ENCODE measurements around the gene ITM2A. TPM values are rescaled to one million over a fixed set of nuclear protein-coding genes. Genes with fewer than 3 reads are reported as not detected.

The ITM2A gene
- total RNA-seq, 1 experiment from 2014 or later: 29.9 TPM

- Mint-ChIP-seq H3K4me3 (no peak overlapping the region), H3K27ac (no peak overlapping the region), H3K27me3 (ENCODE audit: low read depth) (no peaks in the 10 kb centered on the region), H3K4me1 (no peaks in the 10 kb centered on the region), H3K36me3 (ENCODE audit: insufficient read depth in 1 of 3, low read depth in 3 of 3) (no peaks in the 10 kb centered on the region), H3K9me3 (peaks cover 42 to 52% of the 10 kb centered on the region in 2 experiments)
- WGBS (ENCODE audit: extremely low coverage, insufficient read length, low lambda C conversion rate): no CpG with 5 or more reads among the region's 3 CpGs
- H3K23ac ChIP-seq (ENCODE audit: insufficient read length, low read depth, low read length): no peak overlapping the region
- no peaks in the 10 kb centered on the region for H3K4me1 ChIP-seq (ENCODE audit: insufficient read depth, low read length)
- no peak overlapping the region for H4K8ac ChIP-seq (replicated peaks; ENCODE audit: insufficient read length, low read depth, low read length)
- H3K4me2 ChIP-seq (ENCODE audit: insufficient read depth, insufficient read length, low read length): no peak overlapping the region
- H4K91ac ChIP-seq (ENCODE audit: insufficient read length, low read depth, low read length): no peak overlapping the region
- no peak overlapping the region for H2BK20ac ChIP-seq (ENCODE audit: low read depth, low read length, poor library complexity, severe bottlenecking)
- no peak for TF ChIP-seq CTCF (conservative IDR thresholded peaks at IDR 0.05)
- no peaks in the 10 kb centered on the region for H3K9me3 ChIP-seq (ENCODE audit: control insufficient read depth, low read depth, low read length)
- no peak overlapping the region for H4K5ac ChIP-seq (ENCODE audit: insufficient read length, low read depth, low read length)
- no peak overlapping the region for H3K14ac ChIP-seq (ENCODE audit: insufficient read depth, low read length)
- H2BK120ac ChIP-seq (ENCODE audit: low read depth, low read length, poor library complexity, severe bottlenecking): no peak overlapping the region
- DNase-seq: no peak
- H3T11ph ChIP-seq (ENCODE audit: low read length): no peak overlapping the region
- no peaks in the 10 kb centered on the region for H3K79me1 ChIP-seq (ENCODE audit: insufficient read depth, low read depth, low read length, poor library complexity, severe bottlenecking)
- no peaks in the 10 kb centered on the region for H3K79me2 ChIP-seq (ENCODE audit: insufficient read depth, low read length)
- H4K20me1 ChIP-seq (ENCODE audit: control insufficient read depth, insufficient read depth, insufficient read length): no peaks in the 10 kb centered on the region
- H3K56ac ChIP-seq (ENCODE audit: insufficient read length, low read depth, low read length): no peak overlapping the region
- H2AK5ac ChIP-seq (ENCODE audit: insufficient read length, low read length): no peak overlapping the region
- H2BK15ac ChIP-seq (ENCODE audit: low read depth, low read length): no peak overlapping the region
- H3K27ac ChIP-seq (ENCODE audit: insufficient read length, low read depth, low read length): no peak overlapping the region
- H3K23me2 ChIP-seq (ENCODE audit: insufficient read length, low read depth, low read length, poor library complexity, severe bottlenecking): no peaks in the 10 kb centered on the region
- H3K4ac ChIP-seq (ENCODE audit: low read depth, low read length): no peak overlapping the region
- H2BK5ac ChIP-seq (ENCODE audit: insufficient read length, low read length): no peak overlapping the region
- no peak overlapping the region for H3K9ac ChIP-seq (ENCODE audit: extremely low read depth, insufficient read length, low read length)
- H3K18ac ChIP-seq (ENCODE audit: insufficient read length, low read depth, low read length): no peak overlapping the region
- no peak overlapping the region for H2AFZ ChIP-seq (ENCODE audit: low read length)
- no peak overlapping the region for H2BK12ac ChIP-seq (ENCODE audit: insufficient read length, low read depth, low read length)
- H3K27me3 ChIP-seq (ENCODE audit: insufficient read depth, low read length): no peaks in the 10 kb centered on the region
Measured at GRCh38 chrX:79412166-79412565, 45.0 kb upstream of the ITM2A start.

All from H9 (cell line).